Mononuclear cell (primary cell): Measurements from ENCODE around the gene MX2. TPM values are rescaled to one million over a fixed set of nuclear protein-coding genes. Genes with fewer than 3 reads are reported as not detected.
A peak's percentile ranks its signal among the peaks of the same experiment; 100 is the strongest.
"Not testable (repeated sequence)": the region's sequence is repeated elsewhere in the genome, so short reads cannot be mapped to it uniquely, and the experiment has no call there.

Experiments
- H3K27me3 ChIP-seq: 2 replicates; pipeline ENCODE4 v1.6.0; 2011; ENCODE audit warnings: low read length, control low read depth; ENCODE audit not compliant: insufficient read depth
- H3K4me1 ChIP-seq: 2 replicates; pipeline ENCODE4 v1.5.1; 2011; ENCODE audit warnings: mild to moderate bottlenecking, low read length, control low read depth; ENCODE audit not compliant: insufficient read depth
- H3K4me3 ChIP-seq: 2 replicates; pipeline ENCODE4 v1.5.1; 2011; ENCODE audit warnings: mild to moderate bottlenecking, low read length, moderate library complexity
- H3K9me3 ChIP-seq: 2 replicates; pipeline ENCODE4 v1.5.1; 2011; ENCODE audit warnings: low read depth, mild to moderate bottlenecking, control low read depth, low read length
- total RNA-seq: library from RNA; depleted of rRNA; stranded (reverse); fragments of >200 nt; gene quantifications from one replicate; pipeline ENCODE4 v1.2.3, GENCODE V29; 2012

The MX2 gene
- total RNA-seq, 1 donor = 32.6 TPM

GRCh38 chr21:41349619-41350390 lies 12.0 kb upstream of the MX2 start:
- Histone ChIP-seq H3K4me3 (no peak overlapping the region), H3K27me3 (no peaks in the 10 kb centered on the region), H3K4me1 (peaks cover 9% of the 10 kb centered on the region), H3K9me3 (no peaks in the 10 kb centered on the region)

DNA sequence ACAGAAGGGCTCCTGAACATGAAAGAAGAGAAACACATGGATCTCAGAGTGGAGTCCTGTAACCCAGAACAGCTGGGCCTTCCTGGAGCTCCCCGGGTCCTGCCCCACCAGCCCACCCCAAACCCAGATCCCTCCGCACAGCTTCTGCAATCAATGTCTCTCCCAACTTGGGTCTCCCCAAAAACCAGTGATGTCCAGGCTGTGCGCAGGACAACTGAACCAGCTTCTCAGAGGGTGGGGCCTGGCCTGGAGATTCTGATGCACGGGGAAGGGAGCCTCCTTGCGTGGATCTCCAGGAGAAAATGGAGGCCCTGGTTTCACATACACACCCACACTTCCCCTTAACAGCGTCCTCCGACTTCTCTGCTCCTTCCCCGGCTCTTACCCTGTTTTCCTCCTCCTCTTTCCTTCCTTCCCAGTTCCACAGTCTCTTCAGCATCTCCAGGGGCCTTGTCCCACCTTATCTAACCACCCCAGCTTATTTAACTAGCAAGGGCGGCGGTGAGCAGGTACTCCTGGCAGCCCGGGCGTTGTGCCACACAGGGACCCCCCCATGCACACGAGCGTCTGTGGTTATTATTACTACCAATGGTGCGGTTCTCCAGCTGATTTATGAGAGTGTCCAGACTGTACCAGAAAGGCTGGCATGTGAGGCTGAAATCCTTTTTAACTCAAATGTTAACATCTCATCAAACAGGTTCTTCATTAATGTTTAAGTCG lies 11.2 kb upstream of the MX2 start:
- H3K9me3 ChIP-seq = no peaks in the 10 kb centered on the region
- no peak overlapping the region for H3K4me3 ChIP-seq
- no peaks in the 10 kb centered on the region for H3K27me3 ChIP-seq
- H3K4me1 ChIP-seq = peaks cover 9% of the 10 kb centered on the region

DNA sequence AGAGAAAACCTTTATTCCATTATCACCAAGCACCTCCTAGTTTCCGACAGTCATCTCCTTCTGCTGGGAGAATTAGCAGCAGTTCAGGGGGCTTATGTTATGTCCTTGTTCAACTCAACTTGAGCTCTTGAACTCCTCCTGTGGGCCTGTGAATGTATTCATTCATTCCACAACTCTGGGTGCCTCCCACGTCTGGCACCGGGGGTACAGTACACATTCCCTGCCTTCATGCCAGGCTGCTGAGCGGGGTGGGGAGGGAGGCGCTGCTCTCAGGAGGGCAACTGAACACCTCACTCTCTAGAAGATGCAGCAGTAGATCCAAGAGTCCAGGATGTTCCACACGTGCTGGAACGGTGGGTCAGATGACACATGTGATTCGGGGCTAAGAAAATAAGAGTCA lies 4.3 kb upstream of the MX2 start:
- peaks cover 11% of the 10 kb centered on the region for H3K4me1 ChIP-seq
- H3K4me3 ChIP-seq = no peak overlapping the region
- H3K27me3 ChIP-seq = no peaks in the 10 kb centered on the region
- no peaks in the 10 kb centered on the region for H3K9me3 ChIP-seq

DNA sequence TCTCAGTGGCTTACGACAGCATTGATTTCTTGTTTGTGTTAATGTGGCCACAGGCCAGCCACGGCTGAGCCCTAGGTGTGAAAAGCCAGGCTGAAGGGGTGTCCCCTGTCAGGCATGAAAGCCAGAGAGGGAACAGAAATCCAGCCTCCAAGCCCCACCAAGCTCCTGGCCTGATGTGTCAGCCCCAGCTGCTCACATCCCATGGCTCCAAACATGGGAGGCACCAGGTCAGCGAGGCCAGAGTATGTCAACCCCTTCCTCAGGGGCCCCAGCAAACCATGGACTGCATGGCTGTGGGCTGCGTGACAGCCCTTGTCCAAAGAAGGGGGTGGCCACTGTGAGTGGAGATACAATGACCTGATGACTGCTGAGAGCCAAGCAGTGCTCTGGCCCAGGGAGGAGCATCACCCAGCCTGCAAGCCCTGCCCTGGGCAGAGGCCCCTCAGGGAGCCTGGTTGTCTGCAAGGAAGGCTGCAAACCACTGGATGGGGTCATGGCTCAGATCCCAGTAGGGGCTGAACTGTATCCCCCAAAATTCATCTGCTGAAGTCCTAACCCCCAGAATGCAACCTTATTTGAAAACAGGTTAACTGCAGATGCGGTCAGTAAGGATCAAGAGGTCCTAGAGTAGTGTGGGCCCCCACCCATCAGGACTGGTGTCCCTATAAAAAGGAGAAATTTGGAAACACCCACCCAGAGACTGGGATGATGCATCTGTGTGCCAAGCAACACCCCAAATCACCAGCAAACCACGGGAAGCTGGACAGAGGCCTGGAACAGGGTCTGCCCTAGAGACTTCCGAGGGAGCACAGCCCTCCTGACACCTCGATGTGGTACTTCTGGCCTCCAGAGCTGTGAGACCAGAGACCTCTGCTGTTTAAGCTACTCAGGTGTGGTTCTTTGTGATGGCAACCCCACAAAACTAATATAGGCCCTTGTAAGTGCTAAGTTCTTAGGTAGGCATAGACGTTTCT lies 3.3 kb upstream of the MX2 start:
- H3K4me3 ChIP-seq = no peak overlapping the region
- H3K4me1 ChIP-seq = peaks cover 20% of the 10 kb centered on the region
- H3K27me3 ChIP-seq = no peaks in the 10 kb centered on the region
- no peaks in the 10 kb centered on the region for H3K9me3 ChIP-seq

DNA sequence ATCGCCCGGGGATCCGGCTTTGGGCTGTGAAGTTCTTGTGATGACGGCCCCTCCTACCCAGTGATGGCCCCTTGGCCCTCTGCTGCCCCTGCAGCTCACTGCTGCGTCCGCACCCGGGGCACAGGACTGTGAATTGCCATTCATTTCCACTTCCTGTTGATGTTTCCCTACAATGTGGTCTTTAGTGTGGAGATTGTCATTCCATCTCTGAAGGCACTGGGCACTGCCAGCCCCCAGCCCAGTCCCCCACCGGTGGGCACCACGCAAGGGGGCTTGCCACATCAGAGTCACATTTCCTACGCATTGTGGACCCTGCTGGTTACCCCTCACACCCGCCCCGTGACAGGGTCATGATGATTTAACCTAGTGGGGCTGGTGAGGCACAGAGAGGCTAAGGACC lies 2.5 kb upstream of the MX2 start:
- Histone ChIP-seq H3K9me3 (no peaks in the 10 kb centered on the region), H3K27me3 (no peaks in the 10 kb centered on the region), H3K4me1 (peaks cover 28% of the 10 kb centered on the region), H3K4me3 (no peak overlapping the region)

DNA sequence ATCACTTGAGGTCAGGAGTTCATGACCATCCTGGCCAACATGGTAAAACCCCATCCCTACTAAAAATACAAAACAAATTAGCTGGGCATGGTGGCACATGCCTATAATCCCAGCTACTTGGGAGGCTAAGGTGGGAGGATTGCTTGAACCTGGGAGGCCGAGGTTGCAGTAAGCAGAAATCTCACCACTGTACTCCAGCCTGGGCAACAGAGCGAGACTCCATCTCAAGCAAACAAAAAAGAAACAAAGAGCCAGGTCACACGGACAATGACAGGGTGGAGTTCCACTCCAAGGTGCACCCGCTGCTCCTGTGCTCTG lies 2.1 kb upstream of the MX2 start:
- H3K9me3 ChIP-seq, H3K27me3 ChIP-seq, H3K4me3 ChIP-seq: not testable (repeated sequence)
- peaks cover 33% of the 10 kb centered on the region for H3K4me1 ChIP-seq

DNA sequence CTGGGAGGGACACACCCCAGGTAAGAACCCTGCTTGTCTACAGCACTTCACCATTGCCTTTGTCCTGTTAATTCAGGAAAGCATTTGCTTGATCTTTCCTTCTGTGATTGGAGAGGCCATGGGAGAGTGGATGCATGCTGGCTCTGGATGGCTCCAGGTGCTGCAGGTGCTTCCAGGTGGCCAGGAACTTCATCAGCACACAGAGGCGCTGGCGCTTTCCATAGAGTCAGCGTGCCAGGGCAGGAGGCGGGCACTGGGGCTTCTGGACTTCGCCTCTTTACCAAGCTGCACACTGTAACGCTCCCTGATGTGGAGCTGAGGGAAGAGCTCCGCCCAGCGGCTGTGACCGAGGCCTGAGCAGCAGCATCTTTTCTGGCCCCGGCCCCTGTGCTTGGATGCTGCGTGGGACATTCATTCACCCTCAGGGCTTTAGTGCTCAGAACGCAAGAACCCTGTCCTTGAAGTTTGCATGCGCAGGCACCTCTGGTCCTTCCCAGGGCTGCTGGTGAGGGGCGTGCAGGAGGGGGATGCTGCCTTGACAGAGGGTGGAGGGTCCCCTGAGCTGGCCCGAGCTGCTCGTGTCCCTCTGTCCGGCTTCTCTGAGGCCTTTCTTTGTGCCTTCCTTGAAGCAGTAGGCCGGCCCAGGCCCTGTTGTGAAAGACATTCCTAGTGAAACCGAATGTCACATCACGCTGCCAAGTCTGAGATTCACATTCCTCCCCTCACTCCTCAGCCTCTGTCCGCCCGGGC lies 1.6 kb upstream of the MX2 start:
- no peaks in the 10 kb centered on the region for H3K27me3 ChIP-seq
- no peak overlapping the region for H3K4me3 ChIP-seq
- no peaks in the 10 kb centered on the region for H3K9me3 ChIP-seq
- H3K4me1 ChIP-seq = peaks cover 38% of the 10 kb centered on the region

DNA sequence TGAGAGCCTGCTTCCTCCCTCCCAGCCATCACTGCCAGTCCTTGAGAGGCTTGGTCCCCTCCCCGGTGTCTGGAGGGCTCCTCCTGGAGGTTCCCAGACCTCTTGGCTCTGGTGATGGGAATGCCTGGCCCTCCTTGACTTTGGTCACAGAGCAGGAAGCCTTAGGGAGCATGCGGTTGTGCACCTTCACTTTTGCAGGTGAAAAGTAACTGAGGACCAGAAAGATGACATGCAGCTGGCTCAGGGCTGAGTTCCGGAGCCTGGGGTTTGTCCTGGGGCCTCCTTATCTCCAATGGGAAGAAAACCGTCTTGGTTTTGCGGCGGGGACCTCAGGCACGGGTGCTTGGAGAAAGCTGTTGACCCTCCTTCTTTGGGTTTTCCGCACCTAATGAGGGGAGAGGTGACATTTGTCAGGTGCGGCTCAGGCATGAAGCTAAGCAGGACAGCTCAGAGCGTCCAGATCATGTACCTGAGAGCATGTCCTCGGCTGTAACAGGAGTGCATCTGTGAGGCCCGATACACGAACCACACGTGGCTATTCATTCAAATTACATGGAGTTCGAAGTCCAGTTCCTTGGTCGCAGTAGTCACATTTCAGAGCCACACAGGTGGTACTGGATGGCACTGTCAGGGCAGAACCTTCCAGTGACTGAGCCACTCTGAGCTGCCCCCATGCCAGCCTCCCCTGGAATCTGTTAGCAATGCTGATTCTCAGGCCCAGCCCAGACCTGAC lies 608 bp upstream of the MX2 start:
- H3K4me1 ChIP-seq = peaks cover 48% of the 10 kb centered on the region
- H3K27me3 ChIP-seq = no peaks in the 10 kb centered on the region
- peak overlapping the region; percentile 64 for H3K4me3 ChIP-seq
- H3K9me3 ChIP-seq = no peaks in the 10 kb centered on the region

- H3K4me1 ChIP-seq = peaks cover 63% of the 10 kb centered on the region
- no peaks in the 10 kb centered on the region for H3K27me3 ChIP-seq
- no peaks in the 10 kb centered on the region for H3K9me3 ChIP-seq
- peak overlapping the region; percentile 64 for H3K4me3 ChIP-seq
Observed at GRCh38 chr21:41362605-41363369, 960 bp downstream of the MX2 start.

- H3K27me3 ChIP-seq = no peaks in the 10 kb centered on the region
- no peaks in the 10 kb centered on the region for H3K9me3 ChIP-seq
- peaks cover 72% of the 10 kb centered on the region for H3K4me1 ChIP-seq
- H3K4me3 ChIP-seq = peak overlapping the region; percentile 64
Observed at GRCh38 chr21:41363370-41364270, 1.8 kb downstream of the MX2 start.

DNA sequence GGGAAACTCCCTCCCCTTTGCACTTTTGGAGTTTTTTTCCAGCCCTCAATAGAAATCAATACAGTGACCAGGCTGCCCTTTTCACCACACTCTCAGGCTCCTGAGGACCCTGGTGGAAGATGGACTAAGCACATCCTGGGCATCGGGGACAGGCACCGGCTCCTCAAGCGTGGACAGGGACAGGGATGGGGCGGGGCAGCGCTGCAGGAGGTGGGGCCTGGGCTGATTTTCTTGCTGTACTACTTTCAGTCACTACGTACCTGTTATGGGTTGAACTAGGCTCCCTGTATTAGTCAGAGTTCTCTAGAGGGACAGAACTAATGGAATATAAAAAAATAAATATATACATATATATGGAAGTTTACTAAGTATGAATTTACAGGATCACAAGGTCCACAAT lies 2.5 kb downstream of the MX2 start:
- Histone ChIP-seq H3K27me3 (no peaks in the 10 kb centered on the region), H3K9me3 (no peaks in the 10 kb centered on the region), H3K4me3 (no peak overlapping the region), H3K4me1 (peaks cover 79% of the 10 kb centered on the region)

DNA sequence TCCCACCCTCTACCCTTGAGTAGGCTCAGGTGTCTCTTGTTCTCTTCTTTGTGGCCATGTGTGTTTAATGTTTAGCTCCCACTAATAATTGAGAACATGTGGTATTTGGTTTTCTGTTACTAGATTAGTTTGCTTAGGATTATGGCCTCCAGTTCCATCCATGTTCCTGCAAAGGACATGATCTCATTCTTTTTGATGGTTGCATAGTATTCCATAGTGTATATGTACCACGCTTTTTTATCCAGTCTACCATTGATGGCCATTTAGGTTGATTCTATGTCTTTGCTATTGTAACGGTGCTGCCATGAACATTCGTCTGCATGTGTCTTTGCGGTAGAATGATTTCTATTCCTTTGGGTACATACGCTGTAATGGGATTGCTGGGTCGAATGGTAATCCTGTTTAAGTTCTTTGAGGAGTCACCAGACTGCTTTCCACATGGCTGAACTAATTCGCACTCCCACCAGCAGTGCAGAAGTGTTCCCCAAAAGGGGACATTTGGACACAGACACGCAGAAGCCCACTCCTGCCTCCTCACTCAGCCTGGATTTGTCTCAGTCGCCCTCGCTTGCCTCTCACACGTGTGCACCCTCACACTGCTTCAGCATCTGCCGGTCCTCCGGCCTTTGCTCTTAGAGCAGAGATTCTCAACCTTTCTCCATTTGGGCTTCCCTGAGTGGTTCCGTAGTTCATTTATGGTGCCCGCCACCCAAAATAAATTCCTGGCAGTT lies 3.7 kb downstream of the MX2 start:
- no peaks in the 10 kb centered on the region for H3K27me3 ChIP-seq
- H3K9me3 ChIP-seq = no peaks in the 10 kb centered on the region
- peaks cover 88% of the 10 kb centered on the region for H3K4me1 ChIP-seq
- H3K4me3 ChIP-seq = no peak overlapping the region
